GM12872 (cell line): Measurements from ENCODE around the gene KIF5B.

ENCODE experiments used
- TF ChIP-seq, protein P1 (sequence below): IDR thresholded peaks from 3 replicates; pipeline ENCODE4 v1.5.1; 2011; ENCODE audit warnings: low read depth, mild to moderate bottlenecking, low read length, moderate library complexity; ENCODE audit not compliant: insufficient read depth

The KIF5B gene

DNA sequence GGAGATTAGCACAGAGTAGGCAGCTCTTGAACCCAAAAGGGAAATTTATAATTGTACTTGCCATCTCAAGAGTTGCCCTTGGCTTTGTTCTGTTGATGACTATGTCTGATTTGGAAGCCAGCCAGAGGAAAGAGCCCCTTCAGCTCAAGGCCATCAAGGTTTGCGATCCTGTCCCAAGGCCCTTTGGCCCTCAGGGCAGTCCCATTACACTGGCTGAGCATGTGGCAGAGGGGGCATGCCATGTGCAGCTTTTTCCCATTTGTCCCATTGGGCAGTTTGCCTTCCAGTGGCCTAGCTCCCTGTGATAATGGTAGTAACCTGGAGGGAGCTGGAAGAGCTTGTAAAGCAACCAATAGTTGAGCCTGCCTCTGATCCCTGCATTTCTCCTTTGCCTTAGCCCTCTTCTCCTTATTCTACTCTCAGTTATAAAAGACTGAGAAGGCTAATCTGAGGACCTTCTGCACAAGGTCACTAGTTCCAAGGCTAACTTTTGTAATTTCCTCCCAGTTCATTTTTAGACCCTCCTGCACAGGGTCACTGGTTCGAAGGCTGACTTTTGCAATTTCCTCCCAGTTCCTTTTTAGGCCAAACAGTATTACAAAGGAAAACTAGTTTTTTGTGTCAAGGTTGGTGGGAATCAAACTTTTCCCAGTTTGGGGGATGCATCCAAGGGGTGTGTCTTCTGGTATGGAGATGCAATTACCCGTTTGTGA lies 96.6 kb downstream of the KIF5B start:
- TF ChIP-seq, protein P1, sequence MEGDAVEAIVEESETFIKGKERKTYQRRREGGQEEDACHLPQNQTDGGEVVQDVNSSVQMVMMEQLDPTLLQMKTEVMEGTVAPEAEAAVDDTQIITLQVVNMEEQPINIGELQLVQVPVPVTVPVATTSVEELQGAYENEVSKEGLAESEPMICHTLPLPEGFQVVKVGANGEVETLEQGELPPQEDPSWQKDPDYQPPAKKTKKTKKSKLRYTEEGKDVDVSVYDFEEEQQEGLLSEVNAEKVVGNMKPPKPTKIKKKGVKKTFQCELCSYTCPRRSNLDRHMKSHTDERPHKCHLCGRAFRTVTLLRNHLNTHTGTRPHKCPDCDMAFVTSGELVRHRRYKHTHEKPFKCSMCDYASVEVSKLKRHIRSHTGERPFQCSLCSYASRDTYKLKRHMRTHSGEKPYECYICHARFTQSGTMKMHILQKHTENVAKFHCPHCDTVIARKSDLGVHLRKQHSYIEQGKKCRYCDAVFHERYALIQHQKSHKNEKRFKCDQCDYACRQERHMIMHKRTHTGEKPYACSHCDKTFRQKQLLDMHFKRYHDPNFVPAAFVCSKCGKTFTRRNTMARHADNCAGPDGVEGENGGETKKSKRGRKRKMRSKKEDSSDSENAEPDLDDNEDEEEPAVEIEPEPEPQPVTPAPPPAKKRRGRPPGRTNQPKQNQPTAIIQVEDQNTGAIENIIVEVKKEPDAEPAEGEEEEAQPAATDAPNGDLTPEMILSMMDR: no peak
